ENCODE data around the gene CCDC122. TPM values are rescaled to one million over a fixed set of nuclear protein-coding genes. Genes with fewer than 3 reads are reported as not detected.
A peak's percentile ranks its signal among the peaks of the same experiment; 100 is the strongest.

The CCDC122 gene
- total RNA-seq, 1 donor from 2014 or later, result 8.3 TPM

GRCh38 chr13:43822969-43823368 lies 56.6 kb downstream of the CCDC122 start:
- no peak overlapping the region for H3K4me3 Mint-ChIP-seq (ENCODE audit: unreplicated experiment)
- peaks cover 8% of the 10 kb centered on the region for H3K9me3 Mint-ChIP-seq (ENCODE audit: low read depth)
- peaks cover 3% of the 10 kb centered on the region for H3K36me3 Mint-ChIP-seq (ENCODE audit: low read depth)
- no peaks in the 10 kb centered on the region for H3K27me3 Mint-ChIP-seq (ENCODE audit: low read depth)
- no peak overlapping the region for H3K27ac Mint-ChIP-seq (ENCODE audit: unreplicated experiment)
- TF ChIP-seq CTCF (IDR thresholded peaks at IDR 0.05), result no peak
- H3K4me1 Mint-ChIP-seq (ENCODE audit: low read depth), result no peaks in the 10 kb centered on the region
- DNase-seq (ENCODE audit: low spot score), result no peak

DNA sequence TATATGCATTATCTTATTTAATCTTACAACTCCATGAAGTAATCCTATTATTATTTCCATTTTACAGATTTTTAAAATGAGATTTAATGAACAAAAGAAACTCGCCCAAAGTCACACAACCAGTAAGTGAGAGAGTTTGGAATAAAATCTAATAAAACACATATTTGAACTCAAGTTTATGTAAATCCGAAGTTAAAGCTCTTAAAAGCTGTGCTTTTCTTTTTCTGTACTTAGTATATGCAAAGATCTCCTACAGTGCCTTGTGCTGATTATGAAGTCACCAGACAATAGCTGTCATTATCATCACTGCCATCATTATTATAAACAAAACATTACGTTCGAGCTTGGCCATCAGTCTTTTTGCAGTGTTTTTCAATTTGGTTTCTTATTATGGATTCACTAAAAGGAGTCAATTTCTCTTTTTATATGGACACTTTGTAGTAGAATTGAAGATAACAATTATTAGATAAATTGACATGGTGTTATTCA lies 63.1 kb downstream of the CCDC122 start:
- no peak for TF ChIP-seq CTCF (IDR thresholded peaks at IDR 0.05)
- Mint-ChIP-seq H3K4me3 (ENCODE audit: unreplicated experiment) (no peak overlapping the region), H3K27me3 (ENCODE audit: low read depth) (no peaks in the 10 kb centered on the region), H3K9me3 (ENCODE audit: low read depth) (peaks cover 7% of the 10 kb centered on the region), H3K27ac (ENCODE audit: unreplicated experiment) (no peak overlapping the region), H3K36me3 (ENCODE audit: low read depth) (no peaks in the 10 kb centered on the region), H3K4me1 (ENCODE audit: low read depth) (peaks cover 24% of the 10 kb centered on the region)
- DNase-seq (ENCODE audit: low spot score), result no peak

GRCh38 chr13:43815204-43815603 lies 64.3 kb downstream of the CCDC122 start:
- no peak for DNase-seq (ENCODE audit: low spot score)
- Mint-ChIP-seq H3K27ac (ENCODE audit: unreplicated experiment) (peak overlapping the region; percentile 85), H3K27me3 (ENCODE audit: low read depth) (no peaks in the 10 kb centered on the region), H3K4me3 (ENCODE audit: unreplicated experiment) (peak overlapping the region; percentile 7), H3K4me1 (ENCODE audit: low read depth) (peaks cover 24% of the 10 kb centered on the region), H3K36me3 (ENCODE audit: low read depth) (peaks cover under 1% of the 10 kb centered on the region), H3K9me3 (ENCODE audit: low read depth) (peaks cover 6% of the 10 kb centered on the region)
- no peak for TF ChIP-seq CTCF (IDR thresholded peaks at IDR 0.05)

- no peak overlapping the region for H3K27ac Mint-ChIP-seq (ENCODE audit: unreplicated experiment)
- no peak for TF ChIP-seq CTCF (IDR thresholded peaks at IDR 0.05)
- peaks cover 19% of the 10 kb centered on the region for H3K4me1 Mint-ChIP-seq (ENCODE audit: low read depth)
- no peak for DNase-seq (ENCODE audit: low spot score)
- H3K27me3 Mint-ChIP-seq (ENCODE audit: low read depth), result no peaks in the 10 kb centered on the region
- no peak overlapping the region for H3K4me3 Mint-ChIP-seq (ENCODE audit: unreplicated experiment)
- peaks cover 1% of the 10 kb centered on the region for H3K36me3 Mint-ChIP-seq (ENCODE audit: low read depth)
- H3K9me3 Mint-ChIP-seq (ENCODE audit: low read depth), result no peaks in the 10 kb centered on the region
Observed at GRCh38 chr13:43808676-43809075, 70.9 kb downstream of the CCDC122 start.

DNA sequence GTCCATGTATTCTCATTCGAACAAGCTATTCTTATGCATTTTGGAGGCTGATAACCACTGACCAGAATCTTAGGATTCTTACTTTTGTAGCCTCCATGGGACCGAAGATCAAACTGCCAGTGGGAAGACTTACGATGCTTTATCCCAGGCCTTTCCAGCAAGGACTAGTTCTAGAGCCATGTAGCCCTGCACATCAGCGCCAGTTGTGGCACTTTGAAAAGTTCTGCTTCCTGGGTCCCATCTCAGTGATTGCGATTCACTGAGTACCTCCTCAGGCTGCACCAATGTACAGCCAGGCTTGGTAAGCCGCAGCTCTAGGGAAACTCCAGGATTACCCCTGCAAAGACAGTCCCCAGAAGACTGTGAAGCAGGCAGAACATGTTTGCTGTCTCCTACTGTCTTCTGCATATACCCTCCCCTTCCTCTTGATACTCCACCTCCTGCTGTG lies 73.8 kb downstream of the CCDC122 start:
- Mint-ChIP-seq H3K27ac (ENCODE audit: unreplicated experiment) (no peak overlapping the region), H3K36me3 (ENCODE audit: low read depth) (peaks cover 1% of the 10 kb centered on the region), H3K9me3 (ENCODE audit: low read depth) (no peaks in the 10 kb centered on the region), H3K27me3 (ENCODE audit: low read depth) (no peaks in the 10 kb centered on the region), H3K4me3 (ENCODE audit: unreplicated experiment) (no peak overlapping the region), H3K4me1 (ENCODE audit: low read depth) (peaks cover 15% of the 10 kb centered on the region)
- TF ChIP-seq CTCF (IDR thresholded peaks at IDR 0.05), result no peak
- no peak for DNase-seq (ENCODE audit: low spot score)
